PFSK-1 (cell line): Measurements from ENCODE around the gene WDR44.

Experiments
- FOXP2 ChIP-seq: optimal IDR thresholded peaks from 2 replicates; pipeline ENCODE3; 2011; ENCODE audit warnings: borderline replicate concordance, control low read depth, inconsistent platforms; ENCODE audit not compliant: insufficient read depth; ENCODE audit errors: extremely low read length, extremely low read depth
- POLR2AphosphoS5 ChIP-seq: IDR thresholded peaks from 2 replicates; pipeline ENCODE4 v1.6.1; 2012; ENCODE audit warnings: low read depth, mild to moderate bottlenecking, control low read depth, low read length, moderate library complexity
- SIN3A ChIP-seq: IDR thresholded peaks from 2 replicates; pipeline ENCODE4 v1.6.1; 2012; ENCODE audit warnings: mild to moderate bottlenecking, low read length, moderate library complexity, borderline replicate concordance; ENCODE audit not compliant: insufficient read depth
- TAF1 ChIP-seq: IDR thresholded peaks from 2 replicates; pipeline ENCODE4 v1.6.1; 2012; ENCODE audit warnings: low read length, control low read depth, borderline replicate concordance; ENCODE audit not compliant: insufficient read depth
- TF ChIP-seq, protein P1 (sequence below), 2 experiments: IDR thresholded peaks; 2 replicates each; pipeline versions ENCODE4 v1.6.1 to v1.8.0; 2011 to 2012; ENCODE audit warnings: low read depth in 2 of 2, low read length in 2 of 2, control low read depth in 1 of 2, inconsistent platforms in 1 of 2, mild to moderate bottlenecking in 1 of 2, moderate library complexity in 1 of 2; ENCODE audit not compliant: insufficient read depth in 1 of 2

WDR44 gene

GRCh38 chrX:118337687-118338086 lies 8.2 kb upstream of the WDR44 start:
- TF ChIP-seq FOXP2 (no peak), POLR2AphosphoS5 (no peak), TAF1 (no peak), SIN3A (no peak)
- TF ChIP-seq, protein P1, sequence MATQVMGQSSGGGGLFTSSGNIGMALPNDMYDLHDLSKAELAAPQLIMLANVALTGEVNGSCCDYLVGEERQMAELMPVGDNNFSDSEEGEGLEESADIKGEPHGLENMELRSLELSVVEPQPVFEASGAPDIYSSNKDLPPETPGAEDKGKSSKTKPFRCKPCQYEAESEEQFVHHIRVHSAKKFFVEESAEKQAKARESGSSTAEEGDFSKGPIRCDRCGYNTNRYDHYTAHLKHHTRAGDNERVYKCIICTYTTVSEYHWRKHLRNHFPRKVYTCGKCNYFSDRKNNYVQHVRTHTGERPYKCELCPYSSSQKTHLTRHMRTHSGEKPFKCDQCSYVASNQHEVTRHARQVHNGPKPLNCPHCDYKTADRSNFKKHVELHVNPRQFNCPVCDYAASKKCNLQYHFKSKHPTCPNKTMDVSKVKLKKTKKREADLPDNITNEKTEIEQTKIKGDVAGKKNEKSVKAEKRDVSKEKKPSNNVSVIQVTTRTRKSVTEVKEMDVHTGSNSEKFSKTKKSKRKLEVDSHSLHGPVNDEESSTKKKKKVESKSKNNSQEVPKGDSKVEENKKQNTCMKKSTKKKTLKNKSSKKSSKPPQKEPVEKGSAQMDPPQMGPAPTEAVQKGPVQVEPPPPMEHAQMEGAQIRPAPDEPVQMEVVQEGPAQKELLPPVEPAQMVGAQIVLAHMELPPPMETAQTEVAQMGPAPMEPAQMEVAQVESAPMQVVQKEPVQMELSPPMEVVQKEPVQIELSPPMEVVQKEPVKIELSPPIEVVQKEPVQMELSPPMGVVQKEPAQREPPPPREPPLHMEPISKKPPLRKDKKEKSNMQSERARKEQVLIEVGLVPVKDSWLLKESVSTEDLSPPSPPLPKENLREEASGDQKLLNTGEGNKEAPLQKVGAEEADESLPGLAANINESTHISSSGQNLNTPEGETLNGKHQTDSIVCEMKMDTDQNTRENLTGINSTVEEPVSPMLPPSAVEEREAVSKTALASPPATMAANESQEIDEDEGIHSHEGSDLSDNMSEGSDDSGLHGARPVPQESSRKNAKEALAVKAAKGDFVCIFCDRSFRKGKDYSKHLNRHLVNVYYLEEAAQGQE (IDR thresholded peaks at IDR 0.05; ENCODE audit: insufficient read depth in 1 of 2, low read depth in 2 of 2, low read length in 2 of 2): no peak

- TF ChIP-seq POLR2AphosphoS5 (no peak), SIN3A (no peak), TAF1 (no peak)
- TF ChIP-seq, protein P1 (IDR thresholded peaks at IDR 0.05; ENCODE audit: insufficient read depth in 1 of 2, low read depth in 2 of 2, low read length in 2 of 2): no peak
Measured at GRCh38 chrX:118338930-118339329, 7.0 kb upstream of the WDR44 start.

- TF ChIP-seq FOXP2 (no peak), SIN3A (no peak), TAF1 (no peak), POLR2AphosphoS5 (no peak)
- TF ChIP-seq, protein P1 (IDR thresholded peaks at IDR 0.05; ENCODE audit: insufficient read depth in 1 of 2, low read depth in 2 of 2, low read length in 2 of 2): no peak
Measured at GRCh38 chrX:118345045-118345463, 852 bp upstream of the WDR44 start.

GRCh38 chrX:118346258-118347094 lies 570 bp downstream of the WDR44 start:
- TF ChIP-seq FOXP2 (no peak), TAF1 (no peak), SIN3A (no peak), POLR2AphosphoS5 (no peak)
- TF ChIP-seq, protein P1 (IDR thresholded peaks at IDR 0.05; ENCODE audit: insufficient read depth in 1 of 2, low read depth in 2 of 2, low read length in 2 of 2): no peak

DNA sequence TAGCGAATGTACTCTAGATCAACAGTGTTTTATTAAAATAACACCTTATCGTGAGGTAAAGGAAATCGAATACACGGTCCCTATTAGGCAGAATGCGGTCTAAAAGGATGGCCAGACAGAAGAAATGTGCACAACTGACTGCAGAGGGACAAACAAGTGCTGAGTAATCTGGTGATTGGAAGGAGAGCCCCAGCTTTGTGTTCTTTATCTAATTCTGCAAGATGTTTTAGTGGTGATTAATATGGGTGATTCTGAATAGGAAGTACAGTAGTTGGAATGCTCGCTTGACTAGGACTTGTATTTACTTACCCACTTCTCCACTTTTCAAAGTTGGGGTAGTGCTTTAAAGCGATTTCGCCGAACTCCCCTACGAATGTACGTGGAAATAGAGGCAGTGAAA lies 1.2 kb downstream of the WDR44 start:
- TF ChIP-seq SIN3A (no peak), TAF1 (no peak), FOXP2 (no peak), POLR2AphosphoS5 (no peak)
- TF ChIP-seq, protein P1 (IDR thresholded peaks at IDR 0.05; ENCODE audit: insufficient read depth in 1 of 2, low read depth in 2 of 2, low read length in 2 of 2): no peak
